Right atrium auricular region (tissue), 2 donors: ENCODE data around the gene NDUFAF8. TPM values are rescaled to one million over a fixed set of nuclear protein-coding genes. Genes with fewer than 3 reads are reported as not detected.

Source experiments
- DNase-seq: peaks from one replicate; pipeline ENCODE4 v3.0.0-alpha.2; 2019; ENCODE audit warnings: low spot score
- H3K27ac ChIP-seq, 2 donors: fragments of 200-600 bp; sonication (generic); 1 replicate in 1 of 2; 2 replicates in 1 of 2; pipeline ENCODE4 v1.5.1; 2016 to 2019
- H3K27me3 ChIP-seq, 2 donors: fragments of 200-600 bp; sonication (generic); one replicate each; pipeline versions ENCODE4 v1.5.1 to v1.6.0; 2017 to 2019
- H3K36me3 ChIP-seq: fragments of 200-600 bp; sonication (generic); one replicate; pipeline ENCODE4 v1.5.1; 2016
- H3K4me1 ChIP-seq, 2 donors: fragments of 200-600 bp; sonication (generic); one replicate each; pipeline versions ENCODE4 v1.5.1 to v1.6.0; 2017 to 2019
- H3K4me3 ChIP-seq, 2 donors: fragments of 200-600 bp; sonication (generic); 1 replicate in 1 of 2; 2 replicates in 1 of 2; pipeline ENCODE4 v1.5.1; 2017 to 2019; ENCODE audit warnings: mild to moderate bottlenecking in 1 of 2, moderate library complexity in 1 of 2
- H3K9me3 ChIP-seq, 2 donors: fragments of 200-600 bp; sonication (generic); one replicate each; pipeline ENCODE4 v1.5.1; 2019
- CTCF ChIP-seq, 2 donors: fragments of 200-600 bp; sonication (generic); IDR thresholded peaks; one replicate each; pipeline ENCODE4 v1.5.1; 2019; ENCODE audit warnings: antibody characterized with exemption in 2 of 2
- total RNA-seq, 2 donors: library from RNA; depleted of rRNA; stranded (reverse); fragments of >200 nt; gene quantifications; one replicate each; pipeline ENCODE4 v1.1.0, GENCODE V29; 2016

The NDUFAF8 gene
- total RNA-seq, 2 donors from 2014 or later, result 53.1 to 53.5 TPM

- no peak for DNase-seq
- no peak overlapping the region for H3K27ac ChIP-seq
- H3K4me3 ChIP-seq, result no peak overlapping the region
- no peak for TF ChIP-seq CTCF (IDR thresholded peaks at IDR 0.05)
- no peaks in the 10 kb centered on the region for H3K36me3 ChIP-seq
- H3K27me3 ChIP-seq, result no peaks in the 10 kb centered on the region
- H3K9me3 ChIP-seq, result no peaks in the 10 kb centered on the region
- H3K4me1 ChIP-seq, result no peaks in the 10 kb centered on the region
These were observed 28.7 kb upstream of the NDUFAF8 start for GRCh38 chr17:81210466-81210865.

- Histone ChIP-seq H3K36me3 (no peaks in the 10 kb centered on the region), H3K27me3 (no peaks in the 10 kb centered on the region), H3K4me1 (no peaks in the 10 kb centered on the region), H3K4me3 (no peak overlapping the region), H3K27ac (no peak overlapping the region), H3K9me3 (no peaks in the 10 kb centered on the region)
- TF ChIP-seq CTCF (IDR thresholded peaks at IDR 0.05), result no peak
- no peak for DNase-seq
These were observed 28.2 kb upstream of the NDUFAF8 start for GRCh38 chr17:81210868-81211267.

- no peaks in the 10 kb centered on the region for H3K36me3 ChIP-seq
- no peaks in the 10 kb centered on the region for H3K4me1 ChIP-seq
- H3K9me3 ChIP-seq, result no peaks in the 10 kb centered on the region
- DNase-seq, result no peak
- TF ChIP-seq CTCF (IDR thresholded peaks at IDR 0.05), result no peak
- no peaks in the 10 kb centered on the region for H3K27me3 ChIP-seq
- H3K27ac ChIP-seq, result no peak overlapping the region
- H3K4me3 ChIP-seq, result no peak overlapping the region
These were observed 26.8 kb upstream of the NDUFAF8 start for GRCh38 chr17:81212365-81212764.

GRCh38 chr17:81213978-81214377 is 25.1 kb upstream of the NDUFAF8 start:
- Histone ChIP-seq H3K36me3 (no peaks in the 10 kb centered on the region), H3K4me1 (no peaks in the 10 kb centered on the region), H3K27me3 (no peaks in the 10 kb centered on the region), H3K4me3 (no peak overlapping the region), H3K27ac (no peak overlapping the region), H3K9me3 (no peaks in the 10 kb centered on the region)
- no peak for TF ChIP-seq CTCF (IDR thresholded peaks at IDR 0.05)
- DNase-seq, result no peak

- DNase-seq, result no peak
- Histone ChIP-seq H3K27me3 (no peaks in the 10 kb centered on the region), H3K4me1 (peaks cover 0 to 14% of the 10 kb centered on the region in 2 donors), H3K4me3 (no peak overlapping the region), H3K36me3 (no peaks in the 10 kb centered on the region), H3K9me3 (no peaks in the 10 kb centered on the region), H3K27ac (no peak overlapping the region)
- TF ChIP-seq CTCF (IDR thresholded peaks at IDR 0.05), result no peak
These were observed 21.6 kb upstream of the NDUFAF8 start for GRCh38 chr17:81217491-81217890.

GRCh38 chr17:81218459-81218858 is 20.7 kb upstream of the NDUFAF8 start:
- Histone ChIP-seq H3K4me3 (no peak overlapping the region), H3K4me1 (peaks cover 0 to 19% of the 10 kb centered on the region in 2 donors), H3K36me3 (no peaks in the 10 kb centered on the region), H3K9me3 (no peaks in the 10 kb centered on the region), H3K27ac (no peak overlapping the region), H3K27me3 (no peaks in the 10 kb centered on the region)
- no peak for DNase-seq
- no peak for TF ChIP-seq CTCF (IDR thresholded peaks at IDR 0.05)
